WI38 (cell line): ENCODE measurements around the gene SLC26A6.

Experiments
- H3K4me3 ChIP-seq: 2 replicates; pipeline ENCODE4 v1.5.1; 2011; ENCODE audit warnings: low read depth, mild to moderate bottlenecking, control low read depth, low read length
- CTCF ChIP-seq: IDR thresholded peaks from 2 replicates; pipeline ENCODE4 v1.5.1; 2012; ENCODE audit warnings: low read depth, mild to moderate bottlenecking, control low read depth, low read length

The SLC26A6 gene

GRCh38 chr3:48639944-48640606 lies 4.8 kb upstream of the SLC26A6 start:
- no peak for TF ChIP-seq CTCF

GRCh38 chr3:48637305-48637704 lies 2.0 kb upstream of the SLC26A6 start:
- no peak for TF ChIP-seq CTCF
- no peak overlapping the region for H3K4me3 ChIP-seq

More at GRCh38 chr3:48639944-48640606, 4.8 kb upstream of the SLC26A6 start:
- H3K4me3 ChIP-seq = no peak overlapping the region

- no peak for TF ChIP-seq CTCF
- peak overlapping the region; percentile 94 for H3K4me3 ChIP-seq
Observed at GRCh38 chr3:48636149-48636655, 941 bp upstream of the SLC26A6 start.

GRCh38 chr3:48634661-48635221 lies 520 bp downstream of the SLC26A6 start:
- peak overlapping the region; percentile 94 for H3K4me3 ChIP-seq
- no peak for TF ChIP-seq CTCF

GRCh38 chr3:48633743-48634142 lies 1.5 kb downstream of the SLC26A6 start:
- TF ChIP-seq CTCF = no peak
- H3K4me3 ChIP-seq = peak overlapping the region; percentile 94; the same call in 1 of the 2 replicates

GRCh38 chr3:48633256-48633655 lies 2.0 kb downstream of the SLC26A6 start:
- no peak for TF ChIP-seq CTCF
- no peak overlapping the region for H3K4me3 ChIP-seq

- no peak overlapping the region for H3K4me3 ChIP-seq
- TF ChIP-seq CTCF = no peak
Observed at GRCh38 chr3:48631516-48632448, 3.5 kb downstream of the SLC26A6 start.
